Measurements from ENCODE around the gene TAF6. TPM values are rescaled to one million over a fixed set of nuclear protein-coding genes. Genes with fewer than 3 reads are reported as not detected.

Gene TAF6
- total and polyA plus RNA-seq, 12 donors: 23.5 to 43.3 (median 31.0) TPM

- no peak overlapping the region for H3K4me3 ChIP-seq
- H3K27me3 ChIP-seq: no peaks in the 10 kb centered on the region
- TF ChIP-seq CTCF (IDR thresholded peaks at IDR 0.05): no peak
- 68 to 74% methylated on average over 28 to 30 of the region's 30 CpGs for WGBS, 2 donors
- peaks cover 8 to 82% (median 24%) of the 10 kb centered on the region in 9 donors for H3K4me1 ChIP-seq
- no peaks in the 10 kb centered on the region for H3K9me3 ChIP-seq
- intact Hi-C loops (cut with DNase I): loop anchor here in 1 of 10 donors (10.0 kb wide), 1 partner anchor 60 kb away; the partner anchor contains the start of gene PVRIG
- peaks cover 0 to 67% (median 32%) of the 10 kb centered on the region in 9 donors for H3K36me3 ChIP-seq
- H3K27ac ChIP-seq: no peak overlapping the region
- no peak for DNase-seq
- peak in 1 of 8 donors; percentile 3 for ATAC-seq
These were observed 35.7 kb upstream of the TAF6 start for GRCh38 chr7:100154651-100155491.

GRCh38 chr7:100153708-100154535, 34.8 kb upstream of the TAF6 start:
- DNase-seq: no peak
- Histone ChIP-seq H3K4me1 (peaks cover 13 to 85% (median 28%) of the 10 kb centered on the region in 9 donors), H3K27ac (peak overlapping the region in 1 of 10 donors; percentile 20), H3K4me3 (no peak overlapping the region), H3K27me3 (no peaks in the 10 kb centered on the region), H3K9me3 (no peaks in the 10 kb centered on the region), H3K36me3 (peaks cover 0 to 67% (median 32%) of the 10 kb centered on the region in 9 donors)
- ATAC-seq: no peak
- intact Hi-C loops (cut with DNase I): loop anchor here in 1 of 10 donors (10.0 kb wide), 1 partner anchor 61 kb away; the partner anchor contains the start of gene PVRIG
- WGBS, 2 donors: 77 to 80% methylated on average over 16 of the region's 16 CpGs
- no peak for TF ChIP-seq CTCF (IDR thresholded peaks at IDR 0.05)

- WGBS, 2 donors: 91 to 92% methylated on average over 18 of the region's 18 CpGs
- Histone ChIP-seq H3K27me3 (no peaks in the 10 kb centered on the region), H3K4me3 (no peak overlapping the region), H3K4me1 (peaks cover 14 to 84% (median 25%) of the 10 kb centered on the region in 9 donors), H3K9me3 (no peaks in the 10 kb centered on the region), H3K27ac (peak overlapping the region in 1 of 10 donors; percentile 70), H3K36me3 (peaks cover 0 to 67% (median 32%) of the 10 kb centered on the region in 9 donors)
- no peak for DNase-seq
- no peak for ATAC-seq
- intact Hi-C loops (cut with DNase I): loop anchor here in 1 of 10 donors (10.0 kb wide), 1 partner anchor 62 kb away; the partner anchor contains the start of gene PVRIG
- no peak for TF ChIP-seq CTCF (IDR thresholded peaks at IDR 0.05)
These were observed 33.9 kb upstream of the TAF6 start for GRCh38 chr7:100152937-100153666.

Measured in heart right ventricle (tissue), 16 donors.